ENCODE data around the gene PCDH15. TPM values are rescaled to one million over a fixed set of nuclear protein-coding genes. Genes with fewer than 3 reads are reported as not detected.

PCDH15 gene
- total and polyA plus RNA-seq, 3 donors from 2014 or later = 1.7 to 3.2 (median 2.8) TPM

DNA sequence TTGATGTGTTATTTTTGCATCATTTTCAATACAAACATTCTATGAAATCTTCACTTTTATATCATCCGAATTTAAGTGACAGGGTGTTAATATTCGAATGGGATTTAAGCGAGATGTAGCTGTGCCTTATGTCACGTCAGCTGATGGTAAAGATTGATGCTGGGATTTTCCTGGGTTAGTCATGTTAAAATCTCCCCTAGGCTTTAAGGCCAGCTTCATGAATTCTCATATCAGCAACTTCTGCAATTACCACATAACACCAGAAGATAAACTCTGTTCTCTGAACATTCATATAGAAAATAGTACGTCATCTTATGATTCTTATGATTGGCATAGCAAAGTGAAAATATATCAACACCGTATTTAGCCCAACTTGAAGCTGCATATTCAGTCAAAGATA, 669.2 kb downstream of the PCDH15 start:
- no peaks in the 10 kb centered on the region for H3K9me3 ChIP-seq
- no peak for DNase-seq
- H3K4me3 ChIP-seq = no peak overlapping the region
- no peak for TF ChIP-seq POLR2A (IDR thresholded peaks at IDR 0.05)
- TF ChIP-seq, protein P1, sequence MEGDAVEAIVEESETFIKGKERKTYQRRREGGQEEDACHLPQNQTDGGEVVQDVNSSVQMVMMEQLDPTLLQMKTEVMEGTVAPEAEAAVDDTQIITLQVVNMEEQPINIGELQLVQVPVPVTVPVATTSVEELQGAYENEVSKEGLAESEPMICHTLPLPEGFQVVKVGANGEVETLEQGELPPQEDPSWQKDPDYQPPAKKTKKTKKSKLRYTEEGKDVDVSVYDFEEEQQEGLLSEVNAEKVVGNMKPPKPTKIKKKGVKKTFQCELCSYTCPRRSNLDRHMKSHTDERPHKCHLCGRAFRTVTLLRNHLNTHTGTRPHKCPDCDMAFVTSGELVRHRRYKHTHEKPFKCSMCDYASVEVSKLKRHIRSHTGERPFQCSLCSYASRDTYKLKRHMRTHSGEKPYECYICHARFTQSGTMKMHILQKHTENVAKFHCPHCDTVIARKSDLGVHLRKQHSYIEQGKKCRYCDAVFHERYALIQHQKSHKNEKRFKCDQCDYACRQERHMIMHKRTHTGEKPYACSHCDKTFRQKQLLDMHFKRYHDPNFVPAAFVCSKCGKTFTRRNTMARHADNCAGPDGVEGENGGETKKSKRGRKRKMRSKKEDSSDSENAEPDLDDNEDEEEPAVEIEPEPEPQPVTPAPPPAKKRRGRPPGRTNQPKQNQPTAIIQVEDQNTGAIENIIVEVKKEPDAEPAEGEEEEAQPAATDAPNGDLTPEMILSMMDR (IDR thresholded peaks at IDR 0.05) = no peak
- no peaks in the 10 kb centered on the region for H3K4me1 ChIP-seq
- H3K27ac ChIP-seq = no peak overlapping the region
- no peaks in the 10 kb centered on the region for H3K27me3 ChIP-seq
- intact Hi-C loops (cut with DNase I; ENCODE audit: low total_unique reads) = no loop called here
- 86 to 91% methylated on average over 6 of the region's 6 CpGs for WGBS, 2 donors
- no peaks in the 10 kb centered on the region for H3K36me3 ChIP-seq (ENCODE audit: low read depth, missing control alignments)

DNA sequence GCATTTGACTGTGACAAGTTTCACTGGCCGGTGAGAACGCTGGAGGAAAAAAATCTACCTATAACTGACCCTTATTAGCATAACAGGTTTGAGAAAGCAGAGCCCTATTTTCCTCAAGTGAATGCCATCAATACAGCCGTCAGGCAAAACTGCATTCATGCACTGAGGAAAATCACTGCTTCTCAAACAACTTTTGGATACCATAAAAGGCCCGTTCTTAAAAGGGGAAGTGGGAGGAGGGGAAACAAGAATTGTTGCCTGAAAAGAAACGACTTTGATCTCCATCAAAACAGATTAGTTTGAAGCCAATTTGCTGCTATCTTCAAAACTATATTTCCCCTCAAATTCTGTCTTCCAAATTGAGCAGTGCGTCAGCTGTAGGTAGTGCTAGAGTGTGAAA, 670.6 kb downstream of the PCDH15 start:
- H3K27me3 ChIP-seq = no peaks in the 10 kb centered on the region
- no peaks in the 10 kb centered on the region for H3K36me3 ChIP-seq (ENCODE audit: low read depth, missing control alignments)
- no peak for DNase-seq
- intact Hi-C loops (cut with DNase I; ENCODE audit: low total_unique reads) = no loop called here
- no peaks in the 10 kb centered on the region for H3K4me1 ChIP-seq
- no peaks in the 10 kb centered on the region for H3K9me3 ChIP-seq
- no peak overlapping the region for H3K4me3 ChIP-seq
- WGBS, 2 donors = 71% methylated on average over 6 of the region's 6 CpGs
- no peak overlapping the region for H3K27ac ChIP-seq
- no peak for TF ChIP-seq POLR2A (IDR thresholded peaks at IDR 0.05)
- TF ChIP-seq, protein P1 (IDR thresholded peaks at IDR 0.05) = no peak

DNA sequence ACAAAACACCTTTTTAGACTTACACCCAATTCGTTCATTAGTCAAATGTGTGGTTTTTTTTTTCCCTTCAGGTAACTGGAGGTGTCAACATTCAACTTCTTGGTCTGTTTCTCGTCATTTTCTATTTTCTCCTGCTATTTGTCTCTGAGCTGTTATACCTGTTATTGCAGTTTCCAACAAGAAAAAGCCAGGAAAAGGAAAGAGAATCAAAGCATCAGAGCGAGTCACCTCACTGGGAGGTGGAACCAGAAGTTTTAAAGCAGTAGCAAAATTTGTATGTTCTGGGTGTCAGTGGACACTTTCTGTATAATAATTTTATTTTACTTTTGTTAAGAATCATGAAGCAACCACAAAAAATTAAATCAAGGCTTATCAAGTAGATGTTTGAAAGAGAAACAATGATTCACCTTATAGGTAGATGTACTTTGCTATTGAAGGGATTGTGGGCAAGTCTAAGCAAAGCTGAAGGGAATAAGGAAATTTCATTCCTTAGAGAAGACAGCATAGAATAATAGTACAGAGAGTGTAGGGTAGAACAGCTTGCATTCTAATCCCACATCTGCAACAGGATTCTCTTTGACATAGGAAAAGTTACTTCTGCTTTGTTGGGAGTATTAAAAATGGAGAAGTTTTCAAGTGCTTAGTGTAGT, 675.8 kb downstream of the PCDH15 start:
- Histone ChIP-seq H3K4me3 (no peak overlapping the region), H3K4me1 (no peaks in the 10 kb centered on the region), H3K9me3 (no peaks in the 10 kb centered on the region), H3K36me3 (ENCODE audit: low read depth, missing control alignments) (no peaks in the 10 kb centered on the region), H3K27ac (no peak overlapping the region), H3K27me3 (no peaks in the 10 kb centered on the region)
- 80 to 85% methylated on average over 3 of the region's 3 CpGs for WGBS, 2 donors
- no peak for DNase-seq
- intact Hi-C loops (cut with DNase I; ENCODE audit: low total_unique reads) = no loop called here
- TF ChIP-seq, protein P1 (IDR thresholded peaks at IDR 0.05) = no peak
- no peak for TF ChIP-seq POLR2A (IDR thresholded peaks at IDR 0.05)

DNA sequence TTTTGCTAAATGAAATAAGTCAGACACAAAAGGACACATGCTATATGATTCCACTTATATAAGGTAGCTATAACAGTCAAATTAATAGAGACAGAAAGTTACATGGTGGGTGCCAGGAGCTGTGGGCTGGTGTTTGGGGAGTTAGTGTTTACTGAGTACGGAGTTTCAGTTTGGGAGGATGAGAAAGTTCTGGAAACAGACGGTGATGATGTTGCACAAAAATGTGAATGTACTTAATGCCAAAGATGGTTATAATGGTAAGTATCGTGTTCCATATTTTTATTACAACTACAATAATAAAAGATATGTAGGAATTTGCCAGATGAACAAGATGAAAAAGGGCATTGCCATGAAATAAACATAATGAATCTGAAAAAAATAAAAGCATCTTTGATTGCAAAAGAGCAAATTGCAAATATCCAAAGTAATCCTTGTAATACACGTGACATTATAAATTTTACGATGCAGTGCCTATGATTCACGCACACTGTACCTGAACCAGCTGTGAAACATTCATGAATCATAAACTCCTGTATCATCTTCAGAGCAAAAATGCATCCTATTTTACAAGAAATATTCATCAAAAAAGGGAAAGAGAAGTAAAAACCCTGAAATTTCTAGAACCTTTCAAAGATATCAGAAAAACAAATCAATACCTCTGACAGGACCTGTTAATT, 676.7 kb downstream of the PCDH15 start:
- intact Hi-C loops (cut with DNase I; ENCODE audit: low total_unique reads) = no loop called here
- 65 to 81% methylated on average over 6 of the region's 6 CpGs for WGBS, 2 donors
- TF ChIP-seq, protein P1 (IDR thresholded peaks at IDR 0.05) = no peak
- TF ChIP-seq POLR2A (IDR thresholded peaks at IDR 0.05) = no peak
- no peaks in the 10 kb centered on the region for H3K27me3 ChIP-seq
- H3K27ac ChIP-seq = no peak overlapping the region
- no peak overlapping the region for H3K4me3 ChIP-seq
- H3K4me1 ChIP-seq = no peaks in the 10 kb centered on the region
- no peaks in the 10 kb centered on the region for H3K36me3 ChIP-seq (ENCODE audit: low read depth, missing control alignments)
- DNase-seq = no peak
- H3K9me3 ChIP-seq = no peaks in the 10 kb centered on the region

DNA sequence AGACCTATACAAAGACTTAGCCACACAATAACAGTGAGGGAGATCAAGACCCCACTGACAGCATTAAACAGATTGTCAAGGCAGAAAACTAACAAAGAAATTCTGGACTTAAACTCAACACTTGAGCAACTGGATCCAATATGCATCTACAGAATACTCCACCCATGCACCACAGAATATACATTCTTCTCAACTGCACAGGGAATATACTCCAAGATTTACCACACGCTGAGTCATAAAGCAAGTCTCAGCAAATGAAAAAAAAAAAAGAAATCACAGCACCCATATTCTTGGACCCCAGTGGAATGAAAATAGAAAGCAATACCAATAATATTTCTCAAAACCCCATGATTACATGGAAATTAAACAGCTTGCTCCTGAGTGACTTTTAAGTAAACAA, 680.2 kb downstream of the PCDH15 start:
- H3K27me3 ChIP-seq = no peaks in the 10 kb centered on the region
- intact Hi-C loops (cut with DNase I; ENCODE audit: low total_unique reads) = no loop called here
- TF ChIP-seq, protein P1 (IDR thresholded peaks at IDR 0.05) = no peak
- TF ChIP-seq POLR2A (IDR thresholded peaks at IDR 0.05) = no peak

More for the DNA sequence above, 680.2 kb downstream of the PCDH15 start:
- H3K4me1 ChIP-seq = no peaks in the 10 kb centered on the region
- H3K36me3 ChIP-seq (ENCODE audit: low read depth, missing control alignments) = no peaks in the 10 kb centered on the region
- 0 to 58% methylated on average over 1 of the region's 1 CpG for WGBS, 2 donors
- no peaks in the 10 kb centered on the region for H3K9me3 ChIP-seq
- H3K27ac ChIP-seq = no peak overlapping the region
- H3K4me3 ChIP-seq = no peak overlapping the region
- no peak for DNase-seq

All from testis (tissue), 3 donors.